ENCODE measurements around the gene COMT. TPM values are rescaled to one million over a fixed set of nuclear protein-coding genes. Genes with fewer than 3 reads are reported as not detected.

Gene COMT
- total RNA-seq, 1 experiment from 2014 or later: 108 TPM

DNA sequence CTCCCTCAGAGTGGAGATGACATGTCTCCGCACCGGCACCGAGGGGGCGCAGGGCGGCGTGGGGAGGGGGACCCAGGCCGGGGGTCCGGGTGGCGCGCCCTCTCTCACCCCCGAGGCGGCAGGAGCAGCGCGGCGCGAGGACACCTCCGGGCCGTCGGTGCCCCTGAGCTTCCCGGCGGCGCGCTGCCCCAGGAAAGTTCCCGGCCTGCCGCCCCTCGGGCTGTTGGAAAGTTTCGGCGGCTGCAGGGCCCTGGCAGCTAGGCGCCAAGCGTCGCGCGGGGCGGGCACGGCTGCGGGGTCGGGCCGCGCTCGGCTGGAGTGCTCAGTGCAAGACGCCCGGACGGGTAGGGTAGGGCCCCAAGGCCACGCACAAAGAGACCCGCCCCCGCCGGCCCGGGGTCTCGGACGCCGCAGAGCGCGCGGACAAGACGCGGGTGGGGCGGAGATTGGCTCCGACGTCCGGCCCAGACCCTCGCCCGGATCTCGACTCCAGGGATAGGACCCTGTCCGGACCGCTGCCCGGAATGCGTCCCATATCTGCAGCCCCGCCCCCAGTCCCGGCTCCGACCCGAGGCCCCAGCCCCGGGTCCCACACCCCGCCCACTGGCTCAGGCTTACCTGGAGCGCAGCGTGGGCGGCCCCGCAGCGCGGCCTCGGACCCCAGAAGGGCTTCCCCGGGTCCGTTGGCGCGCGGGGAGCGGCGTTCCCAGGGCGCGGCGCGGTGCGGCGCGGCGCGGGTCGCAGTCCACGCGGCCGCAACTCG lies 74.6 kb downstream of the COMT start:
- no peak; the same call in 1 of the 2 replicates for TF ChIP-seq SIN3A (IDR thresholded peaks at IDR 0.05; ENCODE audit: borderline replicate concordance, insufficient read depth, low read depth, low read length)
- TF ChIP-seq CTCF (IDR thresholded peaks at IDR 0.05): no peak
- no peak for TF ChIP-seq POLR2AphosphoS5 (IDR thresholded peaks at IDR 0.05; ENCODE audit: low read depth, low read length)
- no peak for TF ChIP-seq TCF7L2 (IDR thresholded peaks at IDR 0.05; ENCODE audit: low read depth, low read length)
- no peak for TF ChIP-seq REST (IDR thresholded peaks at IDR 0.05; ENCODE audit: insufficient read depth in 1 of 2, low read depth in 2 of 2, low read length in 1 of 2)
- no peaks in the 10 kb centered on the region for H3K4me1 ChIP-seq (ENCODE audit: control insufficient read depth, insufficient read depth, low read length)
- no peaks in the 10 kb centered on the region; the same call in 1 of the 2 replicates for H3K36me3 ChIP-seq (ENCODE audit: control insufficient read depth, insufficient read depth, low read length)
- POLR2A ChIA-PET: no interaction called here
- BruUV-seq (replicated peaks): no TSS peak
- no peak overlapping the region for H3K27ac ChIP-seq (ENCODE audit: low read length)
- intact Hi-C loops (cut with micrococcal nuclease; ENCODE audit: unreplicated experiment): no loop called here
- CTCF ChIA-PET: no interaction called here
- in situ Hi-C loops (cut with HindIII; ENCODE audit: low pct_unique_long_range_greater_than_20kb, low sequenced_read_pairs): no loop called here
- H3K4me3 ChIP-seq (ENCODE audit: low read depth in 2 of 2, low read length in 2 of 2): peak overlapping the region; percentile 58 to 64
- peak; percentile 39 for ATAC-seq
- no peaks in the 10 kb centered on the region for H3K27me3 ChIP-seq (ENCODE audit: control insufficient read depth, insufficient read depth, low read length)
- DNase-seq (ENCODE audit: low read depth, low spot score): no peak
- H3K9me3 ChIP-seq (ENCODE audit: control insufficient read depth, insufficient read depth, low read depth, low read length): no peaks in the 10 kb centered on the region

GRCh38 chr22:20016734-20017621 lies 75.4 kb downstream of the COMT start, which contains the start of gene ARVCF:
ARVCF (minus strand) TSS chr22:20016823; CDS start chr22:19990794, 26,029 bp downstream.
- peak; percentile 82 for ATAC-seq
- H3K27me3 ChIP-seq (ENCODE audit: control insufficient read depth, insufficient read depth, low read length): no peaks in the 10 kb centered on the region
- peak within 1 kb of the TSS; percentile 58 to 64 for H3K4me3 ChIP-seq (ENCODE audit: low read depth in 2 of 2, low read length in 2 of 2)
- H3K4me1 ChIP-seq (ENCODE audit: control insufficient read depth, insufficient read depth, low read length): peaks cover under 1% of the 10 kb centered on the region; the same call in 1 of the 2 replicates
- ChIA-PET CTCF (no interaction called here), POLR2A (no interaction called here)
- no TSS peak for BruUV-seq (replicated peaks)
- no peaks in the 10 kb centered on the region; the same call in 1 of the 2 replicates for H3K36me3 ChIP-seq (ENCODE audit: control insufficient read depth, insufficient read depth, low read length)
- H3K9me3 ChIP-seq (ENCODE audit: control insufficient read depth, insufficient read depth, low read depth, low read length): no peaks in the 10 kb centered on the region
- H3K27ac ChIP-seq (ENCODE audit: low read length): no peak within 1 kb of the TSS
- intact Hi-C loops (cut with micrococcal nuclease; ENCODE audit: unreplicated experiment) (no loop called here), in situ Hi-C loops (cut with HindIII; ENCODE audit: low pct_unique_long_range_greater_than_20kb, low sequenced_read_pairs) (no loop called here)
- TF ChIP-seq TCF7L2 (IDR thresholded peaks at IDR 0.05; ENCODE audit: low read depth, low read length): no peak
- no peak for TF ChIP-seq CTCF (IDR thresholded peaks at IDR 0.05)
- no peak for TF ChIP-seq REST (IDR thresholded peaks at IDR 0.05; ENCODE audit: insufficient read depth in 1 of 2, low read depth in 2 of 2, low read length in 1 of 2)
- TF ChIP-seq POLR2AphosphoS5 (IDR thresholded peaks at IDR 0.05; ENCODE audit: low read depth, low read length): no peak
- TF ChIP-seq SIN3A (IDR thresholded peaks at IDR 0.05; ENCODE audit: borderline replicate concordance, insufficient read depth, low read depth, low read length): no peak
- DNase-seq (ENCODE audit: low read depth, low spot score): no peak

All from Panc1 (cell line).